DND-41 (cell line): ENCODE measurements around the gene COX7A1.

ENCODE experiments used
- EZH2 ChIP-seq: IDR thresholded peaks from 3 replicates; pipeline ENCODE4 v1.6.1; 2012; ENCODE audit warnings: borderline replicate concordance, low read depth, mild to moderate bottlenecking, moderate library complexity, low read length, inconsistent platforms; ENCODE audit not compliant: severe bottlenecking
- TF ChIP-seq, protein P1 (sequence below): IDR thresholded peaks from 2 replicates; pipeline ENCODE4 v1.5.1; 2012; ENCODE audit warnings: borderline replicate concordance, low read length, moderate library complexity, mild to moderate bottlenecking; ENCODE audit not compliant: poor library complexity, severe bottlenecking; ENCODE audit errors: extremely low read depth

DNA sequence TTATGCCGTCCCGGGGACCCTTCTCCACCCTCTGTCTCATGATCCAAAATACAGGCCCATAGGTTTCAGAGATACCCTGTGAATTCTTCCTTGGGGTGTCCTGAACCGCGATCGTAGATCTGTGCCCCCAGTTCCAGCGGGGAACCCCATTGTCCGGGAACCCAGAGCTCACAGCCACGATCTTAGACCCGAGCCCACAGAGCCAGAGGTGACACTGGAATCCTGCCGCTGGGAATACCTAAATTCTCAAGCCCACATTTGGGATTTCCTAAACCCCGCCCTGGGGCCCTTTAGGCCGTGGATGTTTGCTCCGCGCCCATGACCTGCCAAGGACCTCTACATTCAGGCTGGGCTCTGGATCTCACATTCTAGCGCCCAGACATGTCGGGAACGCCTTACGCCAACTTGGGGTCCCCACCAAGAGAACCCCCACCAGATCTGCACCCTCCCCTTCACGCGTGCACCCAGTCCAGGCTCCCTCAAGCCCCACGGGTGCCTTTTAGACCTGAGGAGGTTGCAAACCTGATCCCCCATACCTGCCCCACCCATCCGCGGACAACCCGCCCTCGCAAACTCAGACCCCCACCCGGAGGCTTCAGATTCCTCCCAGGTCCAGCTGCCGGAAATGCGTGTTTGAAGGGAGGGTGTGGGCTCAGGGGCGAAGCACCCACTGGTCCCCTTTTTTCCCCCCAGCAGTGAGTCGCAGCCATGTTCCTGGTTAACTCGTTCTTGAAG lies 11.8 kb downstream of the COX7A1 start:
- TF ChIP-seq, protein P1, sequence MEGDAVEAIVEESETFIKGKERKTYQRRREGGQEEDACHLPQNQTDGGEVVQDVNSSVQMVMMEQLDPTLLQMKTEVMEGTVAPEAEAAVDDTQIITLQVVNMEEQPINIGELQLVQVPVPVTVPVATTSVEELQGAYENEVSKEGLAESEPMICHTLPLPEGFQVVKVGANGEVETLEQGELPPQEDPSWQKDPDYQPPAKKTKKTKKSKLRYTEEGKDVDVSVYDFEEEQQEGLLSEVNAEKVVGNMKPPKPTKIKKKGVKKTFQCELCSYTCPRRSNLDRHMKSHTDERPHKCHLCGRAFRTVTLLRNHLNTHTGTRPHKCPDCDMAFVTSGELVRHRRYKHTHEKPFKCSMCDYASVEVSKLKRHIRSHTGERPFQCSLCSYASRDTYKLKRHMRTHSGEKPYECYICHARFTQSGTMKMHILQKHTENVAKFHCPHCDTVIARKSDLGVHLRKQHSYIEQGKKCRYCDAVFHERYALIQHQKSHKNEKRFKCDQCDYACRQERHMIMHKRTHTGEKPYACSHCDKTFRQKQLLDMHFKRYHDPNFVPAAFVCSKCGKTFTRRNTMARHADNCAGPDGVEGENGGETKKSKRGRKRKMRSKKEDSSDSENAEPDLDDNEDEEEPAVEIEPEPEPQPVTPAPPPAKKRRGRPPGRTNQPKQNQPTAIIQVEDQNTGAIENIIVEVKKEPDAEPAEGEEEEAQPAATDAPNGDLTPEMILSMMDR: no peak
- no peak for TF ChIP-seq EZH2
